HepG2 (cell line): ENCODE results near the gene YY1.

Source experiments
- BCL3 ChIP-seq: sonication (generic); formaldehyde crosslinking; IDR thresholded peaks from 2 replicates; pipeline ENCODE4 v1.5.1; 2020; ENCODE audit warnings: mild to moderate bottlenecking, missing genetic modification reagents, moderate library complexity
- CTCF ChIP-seq: sonication (generic); formaldehyde crosslinking; IDR thresholded peaks from 2 replicates; pipeline ENCODE4 v1.5.0; 2020; ENCODE audit warnings: mild to moderate bottlenecking, missing genetic modification reagents, moderate library complexity
- ELF4 ChIP-seq: sonication (generic); formaldehyde crosslinking; IDR thresholded peaks from 2 replicates; pipeline ENCODE4 v1.5.0; 2020; ENCODE audit warnings: missing genetic modification reagents, mild to moderate bottlenecking, moderate library complexity, borderline replicate concordance
- GLI4 ChIP-seq: sonication (generic); formaldehyde crosslinking; IDR thresholded peaks from 2 replicates; pipeline ENCODE4 v1.5.1; 2020; ENCODE audit warnings: missing genetic modification reagents, mild to moderate bottlenecking, moderate library complexity, borderline replicate concordance
- GMEB1 ChIP-seq: sonication (generic); formaldehyde crosslinking; IDR thresholded peaks from 2 replicates; pipeline ENCODE4 v1.5.1; 2020; ENCODE audit warnings: missing genetic modification reagents, mild to moderate bottlenecking, borderline replicate concordance
- HNF4G ChIP-seq, 2 experiments: sonication (generic) in 1 of 2; formaldehyde crosslinking in 1 of 2; IDR thresholded peaks; 2 replicates each; pipeline versions ENCODE4 v1.4.0 to v1.6.1; 2011 to 2020; ENCODE audit warnings: borderline replicate concordance in 2 of 2, low read depth in 2 of 2, mild to moderate bottlenecking in 2 of 2, low read length in 1 of 2, missing genetic modification reagents in 1 of 2, moderate library complexity in 1 of 2
- STAT6 ChIP-seq: sonication (generic); formaldehyde crosslinking; IDR thresholded peaks from 2 replicates; pipeline ENCODE4 v1.4.0; 2020; ENCODE audit warnings: missing genetic modification reagents, mild to moderate bottlenecking, borderline replicate concordance
- TOPORS ChIP-seq: sonication (generic); formaldehyde crosslinking; IDR thresholded peaks from 2 replicates; pipeline ENCODE4 v1.8.0; 2023; ENCODE audit warnings: mild to moderate bottlenecking, missing genetic modification reagents
- ZNF138 ChIP-seq: sonication (generic); formaldehyde crosslinking; IDR thresholded peaks from 2 replicates; pipeline ENCODE4 v1.5.0; 2020; ENCODE audit warnings: mild to moderate bottlenecking, low read depth, missing genetic modification reagents
- TF ChIP-seq, protein P1 (sequence below): IDR thresholded peaks from 2 replicates; pipeline ENCODE4 v1.6.1; 2012; ENCODE audit warnings: inconsistent platforms
- TF ChIP-seq, protein P2 (sequence below): sonication (generic); formaldehyde crosslinking; IDR thresholded peaks from 2 replicates; pipeline ENCODE4 v1.8.1; 2023; ENCODE audit warnings: missing genetic modification reagents, inconsistent platforms, borderline replicate concordance

GRCh38 chr14:100212476-100213333, 26.2 kb upstream of the YY1 start:
- TF ChIP-seq HNF4G (IDR thresholded peaks at IDR 0.05; ENCODE audit: borderline replicate concordance, low read depth, low read length): no peak
- no peak for TF ChIP-seq HNF4G (CRISPR knock-in tag; IDR thresholded peaks at IDR 0.05; ENCODE audit: borderline replicate concordance, low read depth)
- TF ChIP-seq STAT6 (CRISPR knock-in tag): no peak
- TF ChIP-seq, protein P1, sequence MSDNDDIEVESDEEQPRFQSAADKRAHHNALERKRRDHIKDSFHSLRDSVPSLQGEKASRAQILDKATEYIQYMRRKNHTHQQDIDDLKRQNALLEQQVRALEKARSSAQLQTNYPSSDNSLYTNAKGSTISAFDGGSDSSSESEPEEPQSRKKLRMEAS: no peak
- TF ChIP-seq GMEB1 (CRISPR knock-in tag): no peak
- TF ChIP-seq, protein P2, sequence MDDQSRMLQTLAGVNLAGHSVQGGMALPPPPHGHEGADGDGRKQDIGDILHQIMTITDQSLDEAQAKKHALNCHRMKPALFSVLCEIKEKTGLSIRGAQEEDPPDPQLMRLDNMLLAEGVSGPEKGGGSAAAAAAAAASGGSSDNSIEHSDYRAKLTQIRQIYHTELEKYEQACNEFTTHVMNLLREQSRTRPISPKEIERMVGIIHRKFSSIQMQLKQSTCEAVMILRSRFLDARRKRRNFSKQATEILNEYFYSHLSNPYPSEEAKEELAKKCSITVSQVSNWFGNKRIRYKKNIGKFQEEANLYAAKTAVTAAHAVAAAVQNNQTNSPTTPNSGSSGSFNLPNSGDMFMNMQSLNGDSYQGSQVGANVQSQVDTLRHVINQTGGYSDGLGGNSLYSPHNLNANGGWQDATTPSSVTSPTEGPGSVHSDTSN: no peak
- no peak for TF ChIP-seq ELF4 (CRISPR knock-in tag)
- no peak for TF ChIP-seq CTCF (CRISPR knock-in tag)
- TF ChIP-seq TOPORS (CRISPR knock-in tag): no peak
- no peak for TF ChIP-seq GLI4 (CRISPR knock-in tag)
- no peak for TF ChIP-seq ZNF138 (CRISPR knock-in tag)
- no peak for TF ChIP-seq BCL3 (CRISPR knock-in tag)
